Epithelial cell of esophagus (primary cell): Measurements from ENCODE around the gene GRPR.

ENCODE experiments used
- DNase-seq: peaks from one replicate; pipeline ENCODE4 v3.0.0; 2010; ENCODE audit warnings: low read depth
- H3K4me3 ChIP-seq: 2 replicates; pipeline ENCODE4 v1.5.1; 2011; ENCODE audit warnings: mild to moderate bottlenecking, low read length, control low read depth
- CTCF ChIP-seq: IDR thresholded peaks from 2 replicates; pipeline ENCODE4 v1.5.1; 2011; ENCODE audit warnings: low read depth, mild to moderate bottlenecking, low read length, control low read depth, inconsistent platforms; ENCODE audit not compliant: insufficient read depth; ENCODE audit errors: missing control alignments

The GRPR gene

GRCh38 chrX:16187024-16187760 is 63.8 kb downstream of the GRPR start:
- no peak for DNase-seq
- no peak overlapping the region for H3K4me3 ChIP-seq
- no peak for TF ChIP-seq CTCF

GRCh38 chrX:16188687-16189086 is 65.3 kb downstream of the GRPR start:
- H3K4me3 ChIP-seq, result no peak overlapping the region
- no peak for TF ChIP-seq CTCF
- peak; percentile 39 for DNase-seq

GRCh38 chrX:16191605-16192004 is 68.2 kb downstream of the GRPR start:
- no peak for DNase-seq

GRCh38 chrX:16196829-16197228 is 73.5 kb downstream of the GRPR start:
- DNase-seq, result no peak
- no peak overlapping the region for H3K4me3 ChIP-seq
- TF ChIP-seq CTCF, result no peak

More at GRCh38 chrX:16191605-16192004, 68.2 kb downstream of the GRPR start:
- H3K4me3 ChIP-seq, result no peak overlapping the region
- no peak for TF ChIP-seq CTCF

- TF ChIP-seq CTCF, result no peak
- no peak overlapping the region for H3K4me3 ChIP-seq
- no peak for DNase-seq
These were observed 76.0 kb downstream of the GRPR start for GRCh38 chrX:16199343-16199742.

- no peak for DNase-seq
- H3K4me3 ChIP-seq, result no peak overlapping the region
- TF ChIP-seq CTCF, result no peak
These were observed 79.6 kb downstream of the GRPR start for GRCh38 chrX:16202943-16203342.
